Parathyroid adenoma (tissue), 2 donors: ENCODE measurements around the gene LRRC57.

Source experiments
- H2AFZ ChIP-seq: fragments of 300-600 bp; sonication (generic); one replicate; pipeline ENCODE4 v1.7.0; 2017; ENCODE audit warnings: antibody characterized with exemption, mild to moderate bottlenecking
- H3K27ac ChIP-seq: fragments of 300-600 bp; sonication (generic); one replicate; pipeline ENCODE4 v1.7.0; 2017
- H3K27me3 ChIP-seq: fragments of 300-600 bp; sonication (generic); one replicate; pipeline ENCODE4 v1.7.0; 2017; ENCODE audit warnings: low read length; ENCODE audit not compliant: control insufficient read depth, insufficient read depth
- H3K36me3 ChIP-seq: fragments of 300-600 bp; sonication (generic); one replicate; pipeline ENCODE4 v1.7.0; 2017; ENCODE audit warnings: low read length; ENCODE audit not compliant: control insufficient read depth, insufficient read depth
- H3K4me1 ChIP-seq: fragments of 300-600 bp; sonication (generic); one replicate; pipeline ENCODE4 v1.7.0; 2017; ENCODE audit warnings: control low read depth
- H3K4me2 ChIP-seq: fragments of 300-600 bp; sonication (generic); one replicate; pipeline ENCODE4 v1.7.0; 2017; ENCODE audit warnings: low read length
- H3K4me3 ChIP-seq: fragments of 300-600 bp; sonication (generic); one replicate; pipeline ENCODE4 v1.7.0; 2017; ENCODE audit warnings: low read depth, low read length
- H3K79me2 ChIP-seq: fragments of 300-600 bp; sonication (generic); one replicate; pipeline ENCODE4 v1.7.0; 2017; ENCODE audit warnings: control low read depth
- H3K9ac ChIP-seq: fragments of 300-600 bp; sonication (generic); one replicate; pipeline ENCODE4 v1.7.0; 2017; ENCODE audit warnings: mild to moderate bottlenecking
- H3K9me3 ChIP-seq: fragments of 300-600 bp; sonication (generic); one replicate; pipeline ENCODE4 v1.7.0; 2017; ENCODE audit warnings: low read length; ENCODE audit not compliant: control insufficient read depth
- TF ChIP-seq, protein P1 (sequence below): fragments of 300-600 bp; sonication (generic); IDR thresholded peaks from one replicate; pipeline ENCODE4 v1.7.0; 2017; ENCODE audit warnings: antibody characterized with exemption, mild to moderate bottlenecking
- donor health status: primary hyperparathyroidism.

Gene LRRC57

DNA sequence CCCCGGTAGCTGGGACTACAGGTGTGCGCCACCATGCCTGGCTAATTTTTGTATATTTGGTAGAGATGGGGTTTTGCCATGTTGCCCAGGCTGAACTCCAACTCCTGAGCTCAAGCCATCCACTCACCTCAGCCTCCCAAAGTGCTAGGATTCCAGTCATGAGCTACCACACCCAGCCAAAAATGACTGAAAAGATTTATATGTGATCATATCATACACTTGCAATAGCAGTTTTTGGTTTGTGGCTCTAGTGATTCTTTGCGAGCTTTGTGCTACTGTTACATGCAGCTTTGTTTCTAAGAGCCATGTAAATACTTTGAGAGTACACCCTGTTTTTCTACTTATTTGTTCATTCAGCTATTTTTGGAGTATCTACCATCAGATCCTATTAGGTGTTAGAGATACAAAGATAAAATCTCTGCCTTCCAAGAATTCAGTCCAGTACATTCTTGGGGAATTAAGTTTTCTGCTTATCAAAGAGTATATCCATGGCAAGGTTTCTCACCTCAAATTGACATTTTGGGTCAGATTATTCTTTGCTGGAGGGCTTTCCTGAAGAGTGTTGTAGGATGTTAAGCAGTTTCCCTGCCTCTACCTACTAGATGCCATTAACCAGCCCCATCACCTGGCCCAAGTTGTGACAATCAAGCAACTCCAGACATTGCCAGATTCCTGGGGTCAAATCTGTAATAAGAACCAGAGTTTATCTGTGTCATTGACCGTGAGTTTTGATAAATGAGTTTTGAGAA, 38.2 kb downstream of the LRRC57 start:
- peaks cover 15% of the 10 kb centered on the region for H3K4me1 ChIP-seq
- TF ChIP-seq, protein P1, sequence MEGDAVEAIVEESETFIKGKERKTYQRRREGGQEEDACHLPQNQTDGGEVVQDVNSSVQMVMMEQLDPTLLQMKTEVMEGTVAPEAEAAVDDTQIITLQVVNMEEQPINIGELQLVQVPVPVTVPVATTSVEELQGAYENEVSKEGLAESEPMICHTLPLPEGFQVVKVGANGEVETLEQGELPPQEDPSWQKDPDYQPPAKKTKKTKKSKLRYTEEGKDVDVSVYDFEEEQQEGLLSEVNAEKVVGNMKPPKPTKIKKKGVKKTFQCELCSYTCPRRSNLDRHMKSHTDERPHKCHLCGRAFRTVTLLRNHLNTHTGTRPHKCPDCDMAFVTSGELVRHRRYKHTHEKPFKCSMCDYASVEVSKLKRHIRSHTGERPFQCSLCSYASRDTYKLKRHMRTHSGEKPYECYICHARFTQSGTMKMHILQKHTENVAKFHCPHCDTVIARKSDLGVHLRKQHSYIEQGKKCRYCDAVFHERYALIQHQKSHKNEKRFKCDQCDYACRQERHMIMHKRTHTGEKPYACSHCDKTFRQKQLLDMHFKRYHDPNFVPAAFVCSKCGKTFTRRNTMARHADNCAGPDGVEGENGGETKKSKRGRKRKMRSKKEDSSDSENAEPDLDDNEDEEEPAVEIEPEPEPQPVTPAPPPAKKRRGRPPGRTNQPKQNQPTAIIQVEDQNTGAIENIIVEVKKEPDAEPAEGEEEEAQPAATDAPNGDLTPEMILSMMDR: no peak
- H3K27ac ChIP-seq: peak overlapping the region; percentile 9
- H3K9me3 ChIP-seq: no peaks in the 10 kb centered on the region
- H3K79me2 ChIP-seq: peaks cover 2% of the 10 kb centered on the region
- H3K4me2 ChIP-seq: peak overlapping the region; percentile 27
- H2AFZ ChIP-seq: no peak overlapping the region
- no peak overlapping the region for H3K9ac ChIP-seq
- no peaks in the 10 kb centered on the region for H3K36me3 ChIP-seq
- no peaks in the 10 kb centered on the region for H3K27me3 ChIP-seq
- peak overlapping the region; percentile 24 for H3K4me3 ChIP-seq

DNA sequence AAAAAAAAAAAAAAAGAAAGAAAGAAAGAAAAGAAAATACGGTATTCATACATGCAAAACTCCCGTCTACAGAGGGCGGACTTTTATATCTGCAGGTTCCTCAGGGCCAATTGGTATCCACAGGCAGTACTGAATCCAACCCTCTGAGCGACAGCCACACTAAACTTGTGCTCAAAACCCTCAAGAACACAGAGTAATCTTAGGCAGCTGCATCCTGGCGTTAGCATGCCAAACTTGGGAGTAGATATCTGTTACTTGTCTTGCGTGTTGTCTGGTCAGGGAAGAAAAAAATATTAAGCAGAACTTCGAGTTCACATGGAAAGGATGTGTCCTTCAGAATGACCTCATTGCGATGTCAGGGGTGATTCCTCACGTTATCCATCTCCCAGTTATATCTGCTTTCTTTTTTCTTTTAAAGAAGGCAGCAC, 40.3 kb downstream of the LRRC57 start:
- Histone ChIP-seq H3K27me3 (no peaks in the 10 kb centered on the region), H3K4me3 (no peak overlapping the region), H3K27ac (no peak overlapping the region), H2AFZ (no peak overlapping the region), H3K9me3 (no peaks in the 10 kb centered on the region), H3K36me3 (no peaks in the 10 kb centered on the region), H3K9ac (no peak overlapping the region), H3K4me2 (peak overlapping the region; percentile 14), H3K79me2 (peaks cover 2% of the 10 kb centered on the region), H3K4me1 (peaks cover 15% of the 10 kb centered on the region)
- TF ChIP-seq, protein P1: no peak

DNA sequence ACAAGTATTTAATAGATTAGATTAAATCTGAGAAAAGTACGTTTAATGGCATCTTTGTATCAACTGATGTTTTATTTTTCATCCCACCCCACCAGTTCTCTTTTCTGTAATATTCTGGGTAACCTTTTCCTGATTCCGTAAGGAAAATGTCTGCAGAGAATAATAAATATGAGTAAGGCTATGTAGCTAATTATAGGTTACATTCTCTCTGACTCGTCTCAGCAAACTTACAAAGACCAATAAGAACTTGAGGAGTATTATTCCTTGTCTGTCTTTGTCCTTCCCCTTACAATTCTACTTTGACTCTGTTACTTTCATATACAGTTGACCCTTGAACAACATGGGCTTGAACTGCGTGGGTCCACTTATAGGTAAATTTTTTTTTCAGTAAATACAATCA, 41.1 kb downstream of the LRRC57 start:
- Histone ChIP-seq H3K4me2 (no peak overlapping the region), H3K79me2 (peaks cover 4% of the 10 kb centered on the region), H3K4me3 (no peak overlapping the region), H3K27me3 (no peaks in the 10 kb centered on the region), H3K4me1 (peaks cover 15% of the 10 kb centered on the region), H3K9ac (no peak overlapping the region), H3K36me3 (no peaks in the 10 kb centered on the region), H3K9me3 (no peaks in the 10 kb centered on the region), H2AFZ (no peak overlapping the region), H3K27ac (no peak overlapping the region)
- TF ChIP-seq, protein P1: no peak

DNA sequence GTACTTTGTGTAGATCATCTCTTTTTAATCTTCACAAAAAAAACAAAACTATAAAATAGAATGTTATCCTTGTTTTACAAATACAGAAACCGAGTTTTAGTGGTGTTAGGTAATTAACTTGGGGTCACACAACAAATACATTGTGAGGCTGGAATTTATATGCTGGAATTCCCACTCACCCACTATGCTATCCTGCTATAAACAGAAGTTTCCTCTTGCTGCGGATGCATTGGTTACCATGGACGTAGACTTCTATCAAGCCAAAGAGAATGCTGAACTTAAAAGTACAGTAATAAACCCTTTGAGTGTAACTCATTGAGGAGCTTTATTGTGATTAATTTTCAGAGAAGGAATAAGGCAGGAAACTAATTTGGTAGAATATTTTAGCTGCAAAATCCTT, 44.0 kb downstream of the LRRC57 start:
- H3K36me3 ChIP-seq: no peaks in the 10 kb centered on the region
- H3K9me3 ChIP-seq: no peaks in the 10 kb centered on the region
- peaks cover 6% of the 10 kb centered on the region for H3K4me1 ChIP-seq
- H3K4me3 ChIP-seq: no peak overlapping the region
- no peak overlapping the region for H2AFZ ChIP-seq
- H3K4me2 ChIP-seq: no peak overlapping the region
- H3K27me3 ChIP-seq: no peaks in the 10 kb centered on the region
- no peak overlapping the region for H3K9ac ChIP-seq
- peaks cover 4% of the 10 kb centered on the region for H3K79me2 ChIP-seq
- TF ChIP-seq, protein P1: no peak
- H3K27ac ChIP-seq: no peak overlapping the region

DNA sequence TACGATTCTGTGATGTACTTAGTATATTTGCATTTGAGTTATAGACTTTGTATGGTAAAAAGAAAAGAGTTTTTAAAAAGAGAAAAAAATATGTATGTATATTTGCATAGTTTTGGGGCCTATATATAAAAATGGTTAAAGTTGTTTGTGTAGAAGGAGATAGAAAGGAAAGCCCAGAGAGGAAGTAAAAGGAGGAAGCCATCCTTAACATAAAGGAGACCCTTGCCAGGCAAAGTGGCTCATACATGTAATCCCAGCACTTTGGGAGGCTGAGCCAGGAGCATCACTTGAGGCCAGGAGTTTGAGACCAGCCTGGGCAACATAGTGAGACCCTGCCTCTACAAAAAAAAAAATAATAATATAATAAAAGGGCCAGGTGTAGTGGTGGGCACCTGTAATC, 44.8 kb downstream of the LRRC57 start:
- Histone ChIP-seq H3K4me2 (no peak overlapping the region), H3K36me3 (no peaks in the 10 kb centered on the region), H3K4me1 (peaks cover 4% of the 10 kb centered on the region), H3K27ac (no peak overlapping the region), H3K9me3 (no peaks in the 10 kb centered on the region), H3K9ac (no peak overlapping the region), H2AFZ (no peak overlapping the region), H3K4me3 (no peak overlapping the region), H3K79me2 (peaks cover 4% of the 10 kb centered on the region), H3K27me3 (no peaks in the 10 kb centered on the region)
- TF ChIP-seq, protein P1: no peak
